ENCODE data around the gene CCNYL1.
"Not testable (repeated sequence)": the region's sequence is repeated elsewhere in the genome, so short reads cannot be mapped to it uniquely, and the experiment has no call there.

Gene CCNYL1

DNA sequence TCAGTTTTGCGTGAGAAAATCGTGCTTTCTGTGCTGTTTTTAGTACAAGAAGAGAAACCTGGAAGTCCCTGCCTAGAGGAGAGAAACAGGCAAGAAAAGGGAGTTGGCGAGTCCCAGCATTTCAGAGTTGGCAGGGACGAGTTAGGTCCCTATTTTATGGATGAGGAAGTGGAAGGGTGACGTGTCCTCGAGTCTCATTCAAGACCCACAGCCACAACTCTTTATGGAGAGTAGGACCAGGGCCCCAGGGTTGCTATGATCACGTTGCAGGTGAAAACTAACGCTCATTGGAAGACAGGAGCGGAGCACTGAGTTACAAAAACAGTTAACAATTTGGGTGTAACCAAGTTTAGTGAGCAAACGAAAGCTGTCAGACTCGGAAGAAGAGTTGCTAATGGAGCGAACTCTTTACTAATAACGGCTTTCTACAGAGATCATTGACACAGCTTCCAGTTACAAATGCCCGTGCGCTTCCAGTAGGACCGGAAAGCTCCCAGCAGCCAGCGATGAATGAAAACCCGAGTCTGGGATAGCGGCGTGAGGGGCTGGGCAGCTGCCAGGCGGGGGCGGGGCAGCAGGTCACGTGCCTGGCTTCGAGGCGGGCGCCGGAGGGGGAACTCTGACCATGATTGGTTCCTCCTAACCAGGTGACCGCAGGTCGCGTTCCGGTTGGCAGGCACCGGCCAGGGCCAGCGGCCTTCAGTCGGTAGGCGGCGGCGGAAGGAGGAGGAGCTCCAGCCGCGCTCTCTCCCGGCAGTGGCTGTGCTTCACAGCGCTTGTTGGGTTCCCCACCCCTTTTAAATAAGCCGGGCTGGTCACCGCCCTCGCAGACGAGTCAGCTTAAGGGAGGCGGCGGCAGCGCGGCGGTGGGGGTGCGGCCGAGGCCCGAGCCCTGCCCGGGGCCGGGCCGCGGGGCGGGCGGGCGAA, at the start of gene CCNYL1:
CCNYL1 (plus strand) TSS at position 827 of the 927 bp plus-strand sequence. CDS start 257 bp downstream, outside the sequence.
- peak; percentile 100 for DNase-seq

DNA sequence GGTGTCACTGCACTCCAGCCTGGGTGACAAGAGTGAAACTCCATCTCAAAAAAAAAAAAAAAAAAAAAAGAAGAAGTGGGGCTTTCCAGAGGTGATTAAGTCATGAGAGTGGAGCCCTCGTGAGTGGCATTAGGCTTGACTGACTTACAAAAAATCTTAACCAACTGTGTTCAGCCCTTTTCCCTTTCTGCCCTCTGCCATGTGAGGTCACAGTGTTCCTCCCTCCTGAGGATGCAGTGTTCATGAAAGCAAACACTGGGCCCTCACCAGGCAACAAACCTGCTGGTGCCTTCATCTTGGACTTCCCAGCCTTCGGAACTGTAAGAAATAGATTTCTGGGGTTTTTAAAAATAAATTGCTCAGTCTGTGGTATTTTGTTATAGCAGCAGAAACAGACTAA, 49.2 kb upstream of the CCNYL1 start:
- DNase-seq = peak; percentile 15

DNA sequence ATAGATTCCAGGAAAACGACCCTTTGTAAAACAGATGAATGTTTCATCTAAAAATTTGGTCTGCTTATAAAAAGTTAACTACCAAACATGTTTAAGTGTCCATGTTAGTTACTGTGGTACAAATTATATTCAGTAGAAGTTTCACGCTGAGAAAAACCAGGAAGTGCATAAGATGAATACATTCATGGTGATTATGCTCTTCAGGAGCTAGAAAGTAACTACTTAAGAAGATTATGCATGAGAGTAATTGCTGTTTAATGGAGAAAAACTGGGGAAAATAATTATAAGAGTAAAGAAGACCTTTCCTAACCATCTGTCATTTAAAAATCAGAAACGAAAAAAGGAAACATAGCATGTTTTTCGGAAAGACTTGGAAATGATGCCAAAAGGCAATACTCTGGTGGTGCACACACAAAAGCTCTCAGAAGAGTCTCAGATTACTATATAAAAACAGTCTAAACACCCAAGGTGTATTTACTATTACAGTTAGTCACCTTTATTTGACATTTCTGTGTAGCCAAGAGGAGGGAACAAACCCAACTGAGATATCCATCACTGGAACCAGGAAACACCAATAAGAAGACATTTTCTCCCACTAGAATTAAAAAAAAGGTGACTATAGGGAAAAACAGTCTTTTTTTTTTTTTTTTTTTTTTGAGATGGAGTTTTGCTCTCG, 47.4 kb upstream of the CCNYL1 start:
- peak; percentile 43 for DNase-seq

DNA sequence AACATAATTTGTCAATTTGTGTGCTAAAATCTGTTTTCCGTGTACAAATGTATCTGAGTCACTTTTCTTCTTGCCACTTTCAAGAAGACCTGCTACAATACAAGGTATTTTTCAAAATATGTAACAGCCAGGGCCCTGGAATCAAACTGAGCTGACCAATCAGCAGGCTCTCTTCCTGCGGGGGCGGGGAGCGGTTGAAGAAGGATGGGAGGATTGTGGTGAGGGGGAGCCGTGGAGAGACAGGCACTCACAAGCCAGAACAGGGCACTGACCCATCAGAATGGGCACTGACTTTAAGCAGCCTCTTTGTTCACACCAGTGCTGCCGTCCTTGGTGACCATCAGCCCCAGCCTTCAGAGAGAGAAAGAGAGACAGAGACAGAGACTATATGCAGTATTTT, 40.6 kb upstream of the CCNYL1 start:
- DNase-seq = no peak

DNA sequence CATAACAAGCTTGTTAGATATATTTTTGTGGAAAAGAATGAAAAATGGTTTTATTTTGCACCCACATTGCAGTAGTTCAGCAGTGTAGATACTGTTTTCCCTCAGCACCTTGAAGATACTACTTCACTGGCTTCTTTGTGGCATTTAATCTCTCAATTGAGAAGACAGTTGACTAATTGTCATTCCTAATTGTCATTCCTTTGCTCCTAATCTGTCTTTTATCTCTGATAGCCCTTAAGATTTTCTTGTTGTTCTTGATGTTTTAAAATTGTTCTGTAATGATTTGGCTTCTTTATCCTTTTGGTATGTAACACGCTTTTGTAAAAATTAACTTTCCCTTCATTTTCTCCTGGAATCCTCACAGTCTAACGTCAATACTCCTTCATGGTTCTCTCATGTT, 38.0 kb upstream of the CCNYL1 start:
- DNase-seq = no peak

DNA sequence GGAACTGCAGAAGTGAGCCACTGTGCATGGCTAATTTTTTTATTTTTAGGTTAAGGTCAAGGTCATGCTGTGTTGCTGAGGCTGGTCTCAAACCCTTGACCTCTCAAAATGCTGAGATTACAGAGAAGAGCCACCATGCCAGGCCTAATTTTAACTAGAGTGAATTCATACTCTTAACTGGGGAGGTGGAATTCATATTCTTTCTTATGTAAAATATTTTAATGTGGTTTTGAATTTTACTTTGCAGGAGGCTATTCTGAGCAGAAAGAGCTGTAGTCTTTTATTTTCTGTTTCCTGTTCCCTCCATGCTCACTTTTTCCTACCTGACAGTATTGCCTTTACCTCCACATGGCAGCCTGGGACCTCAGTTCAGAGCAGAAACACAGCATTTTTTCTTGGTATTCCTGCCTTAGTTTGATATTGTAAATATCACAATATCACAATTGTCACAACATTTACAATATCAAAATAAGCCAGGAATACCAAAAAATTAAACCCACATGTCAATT, 37.1 kb upstream of the CCNYL1 start:
- DNase-seq = no peak

DNA sequence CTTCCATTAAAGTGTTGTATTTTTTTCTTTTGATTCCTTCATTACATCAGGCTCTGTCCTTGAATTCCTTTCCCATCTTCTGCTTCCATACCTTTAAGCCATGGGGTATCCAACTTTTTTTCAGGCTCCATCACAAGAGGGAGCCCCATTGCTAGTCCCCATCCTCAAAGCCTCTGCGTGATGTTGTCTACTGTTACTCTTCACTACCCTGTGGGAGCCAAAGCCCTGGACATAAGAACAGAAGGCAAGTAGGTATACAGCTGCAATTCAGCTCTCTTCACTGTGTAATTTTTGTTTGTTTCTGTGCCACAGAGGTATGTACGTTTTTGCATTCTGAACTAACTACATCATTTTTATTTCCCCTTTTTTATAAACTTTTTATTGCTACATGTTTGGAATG, 36.6 kb upstream of the CCNYL1 start:
- no peak for DNase-seq

DNA sequence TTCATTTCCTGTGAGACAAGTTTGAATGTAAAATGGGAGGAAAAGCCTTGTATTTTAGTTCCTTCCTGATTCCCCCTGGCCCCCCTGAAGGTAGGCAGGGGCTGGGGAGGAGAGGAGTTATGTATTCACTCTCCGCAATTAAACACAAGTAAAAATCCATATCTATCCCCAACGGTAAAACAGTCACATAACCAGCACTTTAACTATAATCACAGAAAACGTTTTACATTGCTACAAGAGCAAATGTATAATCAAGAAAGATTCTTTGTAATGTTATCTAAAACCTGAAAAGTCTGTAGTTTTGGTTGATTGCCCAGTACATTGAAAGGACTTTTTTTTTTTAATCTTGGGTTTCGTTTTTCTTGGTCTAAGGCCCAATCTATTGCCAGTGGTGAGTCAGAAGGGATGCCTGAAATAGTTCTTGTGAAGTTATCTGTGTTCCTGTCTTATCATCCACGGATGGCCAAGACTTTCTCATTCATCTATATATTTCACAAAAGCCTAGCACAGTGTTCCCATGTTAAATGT, 34.5 kb upstream of the CCNYL1 start:
- DNase-seq = no peak

DNA sequence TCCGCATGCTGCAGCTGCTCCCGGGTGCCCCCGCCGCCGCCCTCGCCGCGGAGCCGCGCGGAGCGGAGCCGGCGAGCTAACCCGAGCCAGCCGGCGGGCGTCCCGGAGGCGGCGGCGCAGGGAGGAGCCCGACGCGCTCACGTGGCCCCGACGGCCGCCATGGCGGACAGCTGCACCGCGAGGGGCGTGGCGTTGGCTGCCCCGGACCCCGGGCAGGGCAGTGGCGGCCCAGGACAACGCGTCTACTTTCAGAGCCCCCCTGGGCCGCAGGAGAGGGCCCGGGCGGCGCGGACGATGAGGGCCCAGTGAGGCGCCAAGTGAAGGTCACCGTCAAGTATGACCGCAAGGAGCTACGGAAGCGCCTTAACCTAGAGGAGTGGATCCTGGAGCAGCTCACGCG, 30.0 kb upstream of the CCNYL1 start:
- DNase-seq = no peak

DNA sequence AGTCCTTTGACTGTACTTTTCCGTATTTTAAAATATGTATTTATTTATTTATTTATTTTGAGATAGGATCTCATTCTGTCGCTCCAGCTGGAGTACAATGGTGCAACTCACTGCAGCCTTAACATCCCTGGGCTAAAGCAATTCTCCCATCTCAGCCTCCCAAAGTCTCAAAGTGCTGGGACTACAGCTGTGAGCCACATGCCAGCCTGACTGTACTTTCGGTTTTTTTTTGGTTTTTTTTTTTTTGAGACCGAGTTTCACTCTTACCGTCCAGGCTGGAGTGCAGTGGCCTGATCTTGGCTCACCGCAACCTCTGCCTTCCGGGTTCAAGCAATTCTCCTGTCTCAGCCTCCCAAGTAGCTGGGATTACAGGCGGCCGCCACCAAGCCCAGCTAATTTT, 28.9 kb upstream of the CCNYL1 start:
- no peak for DNase-seq

DNA sequence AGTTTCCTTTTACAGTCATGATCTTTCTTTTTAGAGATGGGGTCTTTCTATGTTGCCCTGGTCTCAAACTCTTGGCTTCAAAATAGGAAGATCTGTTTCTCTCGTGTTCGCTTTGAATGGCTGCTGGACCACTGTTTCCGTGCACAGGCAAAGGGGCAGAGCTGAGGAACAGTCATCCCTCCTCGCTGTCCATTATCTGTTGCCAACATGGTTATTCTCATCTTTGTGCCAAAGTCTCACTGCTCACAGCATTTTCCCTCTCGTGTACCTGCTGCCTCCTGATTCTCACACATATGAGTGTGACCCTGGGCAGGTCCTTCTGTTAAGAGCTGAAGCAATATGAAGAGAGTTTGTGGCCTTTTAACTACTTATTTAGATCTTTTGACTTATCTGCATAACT, 28.0 kb upstream of the CCNYL1 start:
- DNase-seq = no peak

DNA sequence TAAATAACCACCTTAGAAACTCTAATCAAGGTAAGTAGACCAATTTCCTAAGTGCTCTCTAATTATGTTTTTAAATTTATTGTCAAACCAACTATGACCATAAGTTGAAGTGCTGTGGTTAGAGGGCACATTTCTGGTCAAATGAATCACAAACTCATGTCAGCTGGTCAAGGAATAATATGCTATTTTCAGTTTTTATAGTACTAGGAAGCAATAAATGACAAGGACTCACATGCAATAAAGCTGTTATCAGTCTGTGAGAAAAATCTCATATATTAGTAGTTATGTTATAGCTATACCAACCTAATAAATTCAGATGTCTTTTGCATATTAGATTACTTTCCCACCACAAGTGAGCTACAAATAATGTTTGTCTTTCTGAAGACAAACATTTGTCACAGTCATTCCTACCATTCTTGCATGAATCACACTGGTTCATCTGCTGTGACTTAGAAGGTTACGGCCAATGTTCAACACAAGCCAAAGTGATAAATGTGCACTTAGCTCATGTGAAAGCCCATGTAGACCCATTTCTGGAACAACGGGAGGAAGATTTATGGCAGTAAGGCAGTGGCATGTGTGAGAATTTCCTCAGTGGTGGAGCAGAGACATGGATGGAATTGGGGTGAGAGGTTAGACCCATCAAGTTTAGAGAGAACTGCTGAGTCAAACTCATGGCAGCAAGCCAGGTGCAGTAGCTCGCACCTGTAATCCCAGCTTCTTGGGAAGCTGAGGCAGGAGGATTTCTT, 27.4 kb upstream of the CCNYL1 start:
- DNase-seq = peak; percentile 65

DNA sequence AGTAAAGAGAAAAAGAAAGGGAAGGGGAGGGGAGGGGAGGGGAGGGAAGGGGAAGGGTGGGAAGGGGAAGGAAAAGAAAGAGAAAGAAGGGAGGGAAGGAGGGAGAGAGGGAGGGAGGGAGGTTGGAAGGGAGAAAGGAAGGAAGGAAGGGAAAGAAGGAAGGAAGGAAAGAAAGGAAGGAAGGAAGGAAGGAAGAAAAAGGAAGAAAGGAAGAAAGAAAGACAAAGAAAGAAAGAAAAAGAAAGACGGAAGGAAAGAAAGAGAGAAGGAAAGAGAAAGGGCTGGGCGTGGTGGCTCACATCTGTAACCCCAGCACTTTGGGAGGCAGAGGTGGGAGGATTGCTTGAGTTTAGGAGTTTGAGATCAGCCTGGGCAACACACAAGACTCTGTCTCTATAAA, 24.6 kb upstream of the CCNYL1 start:
- no peak for DNase-seq

DNA sequence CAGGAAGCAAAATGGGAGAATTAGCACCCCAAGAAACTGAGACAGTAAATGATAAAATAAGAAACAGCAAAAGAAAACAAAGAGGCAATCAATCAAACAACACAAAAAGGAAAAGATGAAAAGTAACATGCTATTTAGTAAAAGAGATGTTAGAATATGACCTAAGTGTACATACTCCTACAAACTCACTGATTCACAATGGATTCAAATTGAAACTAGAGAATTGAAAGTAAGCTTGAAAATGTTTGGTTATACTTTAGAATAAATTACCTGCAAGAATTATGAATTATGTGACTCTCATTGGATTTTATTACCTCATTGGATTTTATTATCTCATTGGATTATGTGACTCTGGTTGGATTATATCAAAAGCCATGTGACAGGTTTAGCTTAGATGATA, 22.8 kb upstream of the CCNYL1 start:
- no peak for DNase-seq

DNA sequence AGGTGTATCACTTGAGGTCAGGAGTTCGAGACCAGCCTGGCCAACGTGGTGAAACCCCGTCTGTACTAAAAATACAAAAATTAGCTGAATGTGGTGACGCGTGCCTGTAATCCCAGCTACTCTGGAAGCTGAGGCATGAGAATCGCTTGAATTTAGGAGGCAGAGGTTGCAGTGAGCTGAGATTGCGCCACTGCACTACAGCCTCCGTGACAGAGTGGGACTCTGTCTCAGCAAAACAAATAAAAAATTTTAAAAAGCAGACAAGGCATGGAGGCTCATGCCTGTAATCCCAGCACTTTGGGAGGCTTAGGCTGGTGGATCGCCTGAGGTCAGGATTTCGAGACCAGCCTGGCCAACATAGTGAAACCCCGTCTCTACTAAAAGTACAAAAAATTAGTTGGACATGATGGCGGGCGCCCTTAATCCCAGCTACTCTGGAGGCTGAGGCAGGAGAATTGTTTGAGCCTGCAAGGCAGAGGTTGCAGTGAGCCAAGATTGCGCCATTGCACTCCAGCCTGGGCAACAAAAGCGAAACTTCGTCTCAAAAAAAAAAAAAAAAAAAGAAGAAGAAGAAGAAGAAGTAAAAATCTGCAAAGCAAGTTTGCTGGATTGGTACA, 20.5 kb upstream of the CCNYL1 start:
- not testable (repeated sequence) for DNase-seq

DNA sequence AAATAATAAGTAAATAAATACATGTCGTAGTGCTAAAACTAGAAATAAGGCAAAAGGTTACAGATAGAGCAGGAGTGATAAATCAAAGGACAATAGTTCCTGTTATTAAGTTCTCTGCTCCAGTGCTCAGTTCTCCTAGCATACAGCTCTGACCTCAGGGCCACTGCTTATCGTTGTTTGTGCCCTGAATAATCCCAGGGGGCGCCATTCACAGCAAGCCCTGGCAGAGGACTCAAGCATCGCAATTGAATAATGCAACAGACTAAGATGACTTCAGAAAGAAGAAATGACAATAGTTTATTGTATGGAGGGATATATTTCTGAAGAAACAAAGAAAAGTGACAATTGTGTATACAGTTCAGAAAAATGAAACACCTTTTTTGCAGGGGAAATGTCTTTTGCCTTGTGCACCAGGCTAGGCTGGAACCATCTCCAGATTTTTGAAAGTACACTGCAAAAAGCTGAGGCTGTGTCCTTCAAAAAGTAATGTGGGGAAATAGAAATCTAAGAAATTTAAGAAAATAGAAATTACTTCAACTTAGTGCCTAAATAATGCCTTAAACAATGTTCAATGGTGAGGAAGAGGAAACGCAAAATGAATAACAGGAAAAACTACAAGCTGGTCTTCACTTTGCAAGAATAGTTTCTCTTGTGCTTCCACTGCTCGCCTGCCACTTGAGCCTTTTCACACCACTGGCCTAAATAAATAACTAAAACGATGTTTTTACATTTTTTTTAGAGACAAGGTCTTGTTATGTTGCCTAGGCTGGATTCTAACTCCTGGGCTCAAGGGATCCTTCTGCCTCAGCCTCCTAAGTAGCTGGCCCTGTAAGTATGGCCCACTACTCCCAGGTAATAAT, 19.0 kb upstream of the CCNYL1 start:
- peak; percentile 64 for DNase-seq

DNA sequence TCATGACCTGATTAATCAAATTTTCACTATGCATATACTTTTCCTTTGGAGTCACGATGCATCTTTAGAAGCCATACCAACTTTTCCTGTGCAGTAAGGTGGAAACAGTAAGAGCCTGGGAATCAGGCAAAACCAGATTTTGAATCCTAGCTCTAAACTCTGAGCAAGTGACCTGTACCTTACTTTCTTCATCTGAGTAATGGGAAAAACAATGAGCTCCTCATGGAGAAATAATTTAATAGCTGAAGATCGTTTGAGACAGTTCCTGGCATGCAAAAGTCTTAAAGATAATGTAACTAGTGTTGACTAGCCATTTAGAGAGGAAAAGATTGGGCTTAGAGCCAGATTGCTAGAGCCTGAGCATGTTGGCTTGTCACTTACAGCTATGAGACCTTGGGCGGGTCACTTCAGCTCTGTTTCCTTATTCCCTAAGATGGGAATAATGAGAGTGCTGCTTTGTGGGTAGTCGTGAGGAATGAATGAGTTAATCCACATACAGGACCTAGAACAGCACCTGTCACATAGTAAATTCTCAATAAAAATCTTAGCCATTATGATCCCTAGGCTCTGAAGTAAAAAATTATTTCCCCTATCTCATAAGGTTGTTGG, 17.7 kb upstream of the CCNYL1 start:
- no peak for DNase-seq

DNA sequence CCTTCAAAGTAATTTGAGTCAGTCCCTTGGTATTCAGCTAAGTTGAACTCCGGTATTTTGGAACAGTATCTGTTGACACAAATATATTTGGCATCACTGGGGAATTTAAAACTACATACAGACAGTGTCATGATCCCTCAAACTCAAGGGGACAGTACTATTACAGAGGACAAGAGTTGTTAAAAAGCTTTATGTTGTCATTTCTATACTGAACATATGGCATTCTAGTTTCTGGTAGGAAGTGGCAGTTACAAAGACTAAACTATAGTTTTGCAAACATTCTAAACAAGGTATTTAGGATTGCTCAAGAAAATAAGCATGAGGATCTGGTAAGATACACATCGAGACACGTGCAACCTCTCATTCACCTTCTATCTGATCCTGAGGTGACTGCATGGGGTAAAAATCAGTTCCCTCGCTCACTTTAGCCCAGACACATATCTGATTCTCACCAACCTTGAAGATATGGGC, 16.6 kb upstream of the CCNYL1 start:
- DNase-seq = no peak

DNA sequence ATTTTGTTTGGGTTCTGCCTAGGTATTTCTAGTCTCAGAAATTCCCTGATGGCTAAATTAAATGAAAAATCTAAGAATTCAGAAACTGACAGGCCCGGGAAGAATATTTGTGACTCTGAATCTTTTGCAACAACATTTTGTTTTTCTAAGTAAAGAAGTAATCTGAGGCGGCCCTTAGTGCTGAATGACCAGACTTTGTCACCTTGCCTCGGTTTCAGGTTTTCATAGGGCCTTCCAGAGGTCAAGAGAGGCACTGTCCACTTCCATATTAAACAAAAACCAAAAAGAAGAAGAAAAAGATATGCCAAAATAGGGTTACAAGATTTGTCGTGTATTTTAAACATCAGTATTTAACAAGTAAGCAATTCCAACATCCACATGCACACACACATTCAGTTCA, 16.1 kb upstream of the CCNYL1 start:
- no peak for DNase-seq

DNA sequence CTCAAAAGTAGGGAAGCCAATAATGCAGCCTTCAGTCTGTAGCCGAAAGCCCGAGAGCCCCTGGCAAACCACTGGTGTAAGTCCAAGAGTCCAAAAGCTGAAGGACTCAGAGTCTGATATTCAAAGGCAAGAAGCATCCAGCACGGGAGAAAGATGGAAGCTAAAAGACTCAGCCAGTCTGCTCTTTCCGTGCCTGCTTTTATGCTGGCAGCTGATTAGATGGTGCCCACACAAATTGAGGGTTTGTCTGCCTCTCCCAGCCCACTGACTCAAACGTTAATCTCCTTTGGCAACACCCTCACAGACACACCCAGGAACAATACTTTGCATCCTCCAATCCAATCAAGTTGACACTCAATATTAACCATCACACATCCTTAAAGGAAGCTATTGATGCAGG, 14.5 kb upstream of the CCNYL1 start:
- not testable (repeated sequence) for DNase-seq

DNA sequence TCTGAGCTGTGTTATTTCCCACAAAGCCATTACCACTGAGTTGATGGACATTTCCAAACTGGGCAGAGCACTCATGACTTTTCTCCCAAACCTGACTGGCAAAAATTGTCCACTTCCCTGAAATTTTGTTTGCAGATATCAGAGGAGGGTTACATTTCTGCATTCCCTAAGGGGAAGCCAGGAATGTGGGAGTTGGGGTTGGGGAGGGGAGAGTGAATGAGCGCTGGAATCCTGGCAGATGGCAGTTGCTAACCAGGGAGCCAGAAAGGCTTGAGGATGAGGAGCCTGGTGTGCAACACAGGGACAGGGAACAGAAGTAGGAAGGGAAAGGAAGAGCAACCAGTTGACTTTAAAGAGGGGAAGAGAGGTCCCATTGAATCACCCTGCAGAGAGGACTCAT, 14.0 kb upstream of the CCNYL1 start:
- no peak for DNase-seq

Measured in DMS53 (cell line).